HG02938 (cell line): ENCODE measurements around the gene PCDHA5.
"Not testable (repeated sequence)": the region's sequence is repeated elsewhere in the genome, so short reads cannot be mapped to it uniquely, and the experiment has no call there.

ENCODE experiments used
- ATAC-seq: cut with Tn5 transposase; IDR thresholded peaks from one replicate; pipeline ENCODE4 v1.9.1; 2021; ENCODE audit warnings: mild to moderate bottlenecking, moderate library complexity; ENCODE audit not compliant: unreplicated experiment

The PCDHA5 gene

GRCh38 chr5:140822969-140823368 lies 1.6 kb downstream of the PCDHA5 start:
- ATAC-seq, result not testable (repeated sequence)

- no peak for ATAC-seq
These were observed 2.1 kb downstream of the PCDHA5 start for GRCh38 chr5:140823475-140823874.

GRCh38 chr5:140827704-140828361 lies 6.4 kb downstream of the PCDHA5 start, which contains the start of gene PCDHA6:
PCDHA6 (plus strand) TSS chr5:140827960; CDS start chr5:140828092, 132 bp downstream.
- no peak for ATAC-seq

GRCh38 chr5:140828362-140828737 lies 6.9 kb downstream of the PCDHA5 start:
- no peak for ATAC-seq

GRCh38 chr5:140829511-140830501 lies 8.4 kb downstream of the PCDHA5 start:
- not testable (repeated sequence) for ATAC-seq

- ATAC-seq, result no peak
These were observed 12.6 kb downstream of the PCDHA5 start, which contains the start of gene PCDHA7 for GRCh38 chr5:140833993-140834392. PCDHA7 (plus strand) TSS chr5:140834269; CDS start chr5:140834384, 115 bp downstream.

GRCh38 chr5:140834439-140835008 lies 13.1 kb downstream of the PCDHA5 start:
- ATAC-seq, result not testable (repeated sequence)

GRCh38 chr5:140835622-140836510 lies 14.5 kb downstream of the PCDHA5 start:
- ATAC-seq, result no peak

GRCh38 chr5:140840978-140841962 lies 19.9 kb downstream of the PCDHA5 start, which contains the start of gene PCDHA8:
PCDHA8 (plus strand) TSS chr5:140841187; CDS start chr5:140841322, 135 bp downstream.
- ATAC-seq, result no peak

- ATAC-seq, result no peak
These were observed 21.7 kb downstream of the PCDHA5 start for GRCh38 chr5:140842798-140843733.

- ATAC-seq, result not testable (repeated sequence)
These were observed 27.0 kb downstream of the PCDHA5 start, which contains the start of gene PCDHA9 for GRCh38 chr5:140848139-140849102. PCDHA9 (plus strand) TSS chr5:140848382; CDS start chr5:140848496, 114 bp downstream.

- ATAC-seq, result not testable (repeated sequence)
These were observed 28.6 kb downstream of the PCDHA5 start for GRCh38 chr5:140849831-140850634.

GRCh38 chr5:140855772-140856674 lies 34.6 kb downstream of the PCDHA5 start, which contains the start of gene PCDHA10:
PCDHA10 (plus strand) TSS chr5:140855897; CDS start chr5:140856049, 152 bp downstream.
- no peak for ATAC-seq

- ATAC-seq, result no peak
These were observed 36.0 kb downstream of the PCDHA5 start for GRCh38 chr5:140857177-140857986.
